HEK293 (cell line): Measurements from ENCODE around the gene CPN2.
A peak's percentile ranks its signal among the peaks of the same experiment; 100 is the strongest.

Experiments used
- CTCF ChIA-PET: fragments of 350-600 bp; formaldehyde crosslinking; extraction: SDS; loops from one replicate; lab custom pipeline; 2021; ENCODE audit warnings: antibody characterized with exemption; lab: Yijun Ruan, JAX
- POLR2A ChIA-PET: fragments of 300-600 bp; formaldehyde crosslinking; extraction: SDS; loops from one replicate; lab custom pipeline; 2020; ENCODE audit warnings: antibody characterized with exemption, inconsistent platforms; lab: Yijun Ruan, JAX
- H3K27ac ChIP-seq: fragments of 200-500 bp; sonication (Bioruptor generic); 2 replicates; pipeline ENCODE4 v1.5.1; 2014; ENCODE audit warnings: low read depth, low read length, control low read depth, inconsistent platforms; ENCODE audit errors: extremely low read depth
- H3K36me3 ChIP-seq, 2 experiments: fragments of 200-500 bp in 1 of 2; sonication (Bioruptor generic) in 1 of 2; 1 replicate in 1 of 2; 2 replicates in 1 of 2; pipeline ENCODE4 v1.5.1; 2014 to 2017; ENCODE audit warnings: inconsistent platforms in 2 of 2, low read length in 2 of 2; ENCODE audit not compliant: control insufficient read depth in 2 of 2, insufficient read depth in 1 of 2
- H3K4me1 ChIP-seq: fragments of 200-500 bp; sonication (Bioruptor generic); 2 replicates; pipeline ENCODE4 v1.5.1; 2014; ENCODE audit warnings: mild to moderate bottlenecking, low read length, inconsistent platforms; ENCODE audit not compliant: control insufficient read depth, insufficient read depth
- H3K4me3 ChIP-seq: 2 replicates; pipeline ENCODE4 v1.5.1; 2011; ENCODE audit warnings: low read depth, mild to moderate bottlenecking, control low read depth, low read length, moderate library complexity
- H3K9me3 ChIP-seq: fragments of 200-500 bp; sonication (Bioruptor generic); 2 replicates; pipeline ENCODE4 v1.5.1; 2014; ENCODE audit warnings: low read depth, low read length, inconsistent platforms; ENCODE audit not compliant: control insufficient read depth, insufficient read depth
- EGR2 ChIP-seq: fragments of 450-650 bp; formaldehyde crosslinking; IDR thresholded peaks from 2 replicates; pipeline ENCODE4 v1.5.1; 2016; ENCODE audit warnings: low read depth, missing biosample characterization, missing genetic modification characterization
- GLIS1 ChIP-seq: fragments of 450-650 bp; formaldehyde crosslinking; IDR thresholded peaks from 2 replicates; pipeline ENCODE4 v1.5.1; 2016; ENCODE audit warnings: missing biosample characterization, missing genetic modification characterization
- KLF9 ChIP-seq: fragments of 450-650 bp; formaldehyde crosslinking; IDR thresholded peaks from 2 replicates; pipeline ENCODE4 v1.5.1; 2016; ENCODE audit warnings: missing biosample characterization, missing genetic modification characterization, low read depth
- OVOL3 ChIP-seq: fragments of 450-650 bp; formaldehyde crosslinking; IDR thresholded peaks from 2 replicates; pipeline ENCODE4 v1.5.1; 2016; ENCODE audit warnings: missing biosample characterization, missing genetic modification characterization
- RBAK ChIP-seq: fragments of 450-650 bp; formaldehyde crosslinking; IDR thresholded peaks from 2 replicates; pipeline ENCODE4 v1.5.1; 2016; ENCODE audit warnings: missing biosample characterization, missing genetic modification characterization
- YY2 ChIP-seq: fragments of 450-650 bp; formaldehyde crosslinking; IDR thresholded peaks from 2 replicates; pipeline ENCODE4 v1.5.1; 2016; ENCODE audit warnings: missing biosample characterization, missing genetic modification characterization
- ZBTB17 ChIP-seq: fragments of 450-650 bp; formaldehyde crosslinking; IDR thresholded peaks from 2 replicates; pipeline ENCODE4 v1.5.1; 2016; ENCODE audit warnings: missing biosample characterization, missing genetic modification characterization
- ZBTB7A ChIP-seq: fragments of 450-650 bp; formaldehyde crosslinking; IDR thresholded peaks from 2 replicates; pipeline ENCODE4 v1.5.1; 2016; ENCODE audit warnings: low read depth, missing biosample characterization, missing genetic modification characterization
- ZFHX2 ChIP-seq: fragments of 450-650 bp; formaldehyde crosslinking; conservative IDR thresholded peaks from 2 replicates; pipeline ENCODE4 v1.5.1; 2016; ENCODE audit warnings: missing biosample characterization, missing genetic modification characterization
- ZFP69B ChIP-seq: fragments of 450-650 bp; formaldehyde crosslinking; IDR thresholded peaks from 2 replicates; pipeline ENCODE4 v1.5.1; 2016; ENCODE audit warnings: missing biosample characterization, missing genetic modification characterization
- ZNF138 ChIP-seq: fragments of 450-650 bp; formaldehyde crosslinking; IDR thresholded peaks from 2 replicates; pipeline ENCODE4 v1.5.1; 2016; ENCODE audit warnings: missing biosample characterization, missing genetic modification characterization, borderline replicate concordance
- ZNF146 ChIP-seq: fragments of 450-650 bp; formaldehyde crosslinking; IDR thresholded peaks from 2 replicates; pipeline ENCODE4 v1.5.1; 2016; ENCODE audit warnings: missing biosample characterization, missing genetic modification characterization
- ZNF175 ChIP-seq: fragments of 450-650 bp; formaldehyde crosslinking; IDR thresholded peaks from 2 replicates; pipeline ENCODE4 v1.5.1; 2016; ENCODE audit warnings: missing biosample characterization, missing genetic modification characterization
- ZNF214 ChIP-seq: fragments of 450-650 bp; formaldehyde crosslinking; IDR thresholded peaks from 2 replicates; pipeline ENCODE4 v1.5.1; 2017; ENCODE audit warnings: missing biosample characterization, mild to moderate bottlenecking, missing genetic modification characterization, borderline replicate concordance
- ZNF350 ChIP-seq: fragments of 450-650 bp; formaldehyde crosslinking; IDR thresholded peaks from 2 replicates; pipeline ENCODE4 v1.5.0; 2017; ENCODE audit warnings: missing biosample characterization, mild to moderate bottlenecking, missing genetic modification characterization
- ZNF473 ChIP-seq: fragments of 450-650 bp; formaldehyde crosslinking; IDR thresholded peaks from 2 replicates; pipeline ENCODE4 v1.5.1; 2017; ENCODE audit warnings: missing biosample characterization, missing genetic modification characterization
- ZNF558 ChIP-seq: fragments of 450-650 bp; formaldehyde crosslinking; IDR thresholded peaks from 2 replicates; pipeline ENCODE4 v1.5.1; 2016; ENCODE audit warnings: missing biosample characterization, missing genetic modification characterization
- ZNF561 ChIP-seq: fragments of 450-650 bp; IDR thresholded peaks from 2 replicates; pipeline ENCODE4 v1.5.1; 2018; ENCODE audit warnings: missing biosample characterization, missing genetic modification characterization, borderline replicate concordance
- ZNF600 ChIP-seq: fragments of 450-650 bp; formaldehyde crosslinking; IDR thresholded peaks from 2 replicates; pipeline ENCODE4 v1.5.1; 2016; ENCODE audit warnings: missing biosample characterization, missing genetic modification characterization
- ZNF610 ChIP-seq: fragments of 450-650 bp; formaldehyde crosslinking; IDR thresholded peaks from 2 replicates; pipeline ENCODE4 v1.5.1; 2016; ENCODE audit warnings: missing biosample characterization, missing genetic modification characterization, borderline replicate concordance
- ZNF621 ChIP-seq: fragments of 450-650 bp; formaldehyde crosslinking; IDR thresholded peaks from 2 replicates; pipeline ENCODE4 v1.5.1; 2017; ENCODE audit warnings: missing biosample characterization, missing genetic modification characterization
- ZNF626 ChIP-seq: fragments of 450-650 bp; sonication (Bioruptor Pico); formaldehyde crosslinking; IDR thresholded peaks from 2 replicates; pipeline ENCODE4 v1.5.1; 2018; ENCODE audit warnings: missing biosample characterization, missing genetic modification characterization, inconsistent platforms
- ZNF629 ChIP-seq: fragments of 450-650 bp; formaldehyde crosslinking; IDR thresholded peaks from 2 replicates; pipeline ENCODE4 v1.5.1; 2017; ENCODE audit warnings: missing biosample characterization, missing genetic modification characterization
- ZNF654 ChIP-seq: fragments of 450-650 bp; formaldehyde crosslinking; IDR thresholded peaks from 2 replicates; pipeline ENCODE4 v1.5.1; 2016; ENCODE audit warnings: low read depth, missing biosample characterization, missing genetic modification characterization
- ZNF701 ChIP-seq: fragments of 450-650 bp; formaldehyde crosslinking; IDR thresholded peaks from 2 replicates; pipeline ENCODE4 v1.5.1; 2016; ENCODE audit warnings: missing biosample characterization, missing genetic modification characterization
- ZNF76 ChIP-seq: fragments of 450-650 bp; formaldehyde crosslinking; IDR thresholded peaks from 2 replicates; pipeline ENCODE4; 2016; ENCODE audit warnings: low read depth, missing biosample characterization, missing genetic modification characterization, borderline replicate concordance
- ZNF768 ChIP-seq: fragments of 450-650 bp; formaldehyde crosslinking; IDR thresholded peaks from 2 replicates; pipeline ENCODE4 v1.5.1; 2018; ENCODE audit warnings: missing biosample characterization, mild to moderate bottlenecking, missing genetic modification characterization
- ZNF791 ChIP-seq: fragments of 450-650 bp; formaldehyde crosslinking; IDR thresholded peaks from 2 replicates; pipeline ENCODE4 v1.5.1; 2016; ENCODE audit warnings: missing biosample characterization, missing genetic modification characterization
- ZSCAN30 ChIP-seq: fragments of 450-650 bp; IDR thresholded peaks from 2 replicates; pipeline ENCODE4 v1.5.1; 2018; ENCODE audit warnings: missing biosample characterization, mild to moderate bottlenecking, missing genetic modification characterization, moderate library complexity
- TF ChIP-seq, protein P1 (sequence below): fragments of 450-650 bp; formaldehyde crosslinking; IDR thresholded peaks from 2 replicates; pipeline ENCODE4 v1.5.1; 2016; ENCODE audit warnings: missing biosample characterization, missing genetic modification characterization
- TF ChIP-seq, protein P2 (sequence below): fragments of 450-650 bp; formaldehyde crosslinking; IDR thresholded peaks from 2 replicates; pipeline ENCODE4 v1.5.1; 2016; ENCODE audit warnings: missing biosample characterization, missing genetic modification characterization
- TF ChIP-seq, protein P3 (sequence below): fragments of 450-650 bp; formaldehyde crosslinking; IDR thresholded peaks from 2 replicates; pipeline ENCODE4 v1.5.1; 2017; ENCODE audit warnings: missing biosample characterization, missing genetic modification characterization
- TF ChIP-seq, protein P4 (sequence below): fragments of 450-650 bp; formaldehyde crosslinking; IDR thresholded peaks from 2 replicates; pipeline ENCODE4 v1.5.1; 2016; ENCODE audit warnings: missing biosample characterization, missing genetic modification characterization

CPN2 gene

DNA sequence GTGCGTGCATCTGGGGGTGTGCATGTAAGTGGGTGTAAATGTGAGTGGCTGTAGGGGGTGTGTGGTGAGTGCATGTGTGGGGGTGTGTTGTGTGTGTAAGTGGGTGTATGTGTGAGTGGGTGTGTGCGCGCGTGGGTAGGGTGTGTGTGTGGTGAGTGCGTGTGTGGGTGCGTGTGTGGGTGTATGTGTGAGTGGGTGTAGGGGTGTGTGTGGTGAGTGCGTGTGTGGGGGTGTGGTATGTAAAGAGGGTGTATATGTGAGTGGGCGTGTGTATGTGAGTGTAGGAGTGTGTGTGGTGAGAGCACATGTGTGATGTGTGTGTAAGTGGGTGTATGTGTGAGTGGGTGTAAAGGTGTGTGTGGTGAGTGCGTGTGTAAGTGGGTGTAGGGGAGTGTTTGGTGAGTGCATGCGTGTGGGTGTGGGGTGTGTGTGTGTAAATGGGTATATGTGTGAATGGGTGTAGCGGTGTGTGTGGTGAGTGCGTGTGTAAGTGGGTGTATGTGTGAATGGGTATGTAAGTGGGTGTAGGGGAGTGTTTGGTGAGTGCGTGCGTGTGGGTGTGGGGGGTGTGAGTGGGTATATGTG is 916 bp upstream of the CPN2 start:
- no peak overlapping the region for H3K27ac ChIP-seq
- ChIA-PET CTCF (no interaction called here), POLR2A (no interaction called here)
- no peaks in the 10 kb centered on the region for H3K9me3 ChIP-seq
- H3K4me1 ChIP-seq, result peaks cover 4% of the 10 kb centered on the region; the same call in 1 of the 2 replicates
- no peak overlapping the region for H3K4me3 ChIP-seq
- no peaks in the 10 kb centered on the region for H3K36me3 ChIP-seq
- TF ChIP-seq ZNF629 (tag by site-specific recombination) (no peak), ZNF701 (no peak), ZNF621 (tag by site-specific recombination) (no peak), ZNF561 (tag by site-specific recombination) (no peak), ZNF626 (no peak), OVOL3 (tag by site-specific recombination) (no peak), ZNF791 (tag by site-specific recombination) (0 out of 2 replicates have a peak, but pooled peaks have one; percentile 32), ZNF350 (no peak), EGR2 (tag by site-specific recombination) (peak; percentile 99), RBAK (tag by site-specific recombination) (no peak), ZNF76 (no peak), ZNF146 (tag by site-specific recombination) (0 out of 2 replicates have a peak, but pooled peaks have one; percentile 2), ZBTB17 (tag by site-specific recombination) (no peak), ZSCAN30 (tag by site-specific recombination) (no peak), YY2 (no peak), ZNF600 (no peak), ZFHX2 (tag by site-specific recombination) (peak; percentile 100), GLIS1 (tag by site-specific recombination) (no peak), ZNF768 (no peak), ZNF138 (tag by site-specific recombination) (no peak), KLF9 (tag by site-specific recombination) (peak; percentile 66), ZNF473 (tag by site-specific recombination) (peak; percentile 88), ZNF654 (tag by site-specific recombination) (no peak), ZNF558 (tag by site-specific recombination) (no peak), ZFP69B (tag by site-specific recombination) (no peak), ZBTB7A (tag by site-specific recombination) (0 out of 2 replicates have a peak, but pooled peaks have one; percentile 18), ZNF610 (tag by site-specific recombination) (no peak), ZNF175 (tag by site-specific recombination) (peak; percentile 63; the same call in 1 of the 2 replicates), ZNF214 (tag by site-specific recombination) (no peak)
- TF ChIP-seq, protein P1, sequence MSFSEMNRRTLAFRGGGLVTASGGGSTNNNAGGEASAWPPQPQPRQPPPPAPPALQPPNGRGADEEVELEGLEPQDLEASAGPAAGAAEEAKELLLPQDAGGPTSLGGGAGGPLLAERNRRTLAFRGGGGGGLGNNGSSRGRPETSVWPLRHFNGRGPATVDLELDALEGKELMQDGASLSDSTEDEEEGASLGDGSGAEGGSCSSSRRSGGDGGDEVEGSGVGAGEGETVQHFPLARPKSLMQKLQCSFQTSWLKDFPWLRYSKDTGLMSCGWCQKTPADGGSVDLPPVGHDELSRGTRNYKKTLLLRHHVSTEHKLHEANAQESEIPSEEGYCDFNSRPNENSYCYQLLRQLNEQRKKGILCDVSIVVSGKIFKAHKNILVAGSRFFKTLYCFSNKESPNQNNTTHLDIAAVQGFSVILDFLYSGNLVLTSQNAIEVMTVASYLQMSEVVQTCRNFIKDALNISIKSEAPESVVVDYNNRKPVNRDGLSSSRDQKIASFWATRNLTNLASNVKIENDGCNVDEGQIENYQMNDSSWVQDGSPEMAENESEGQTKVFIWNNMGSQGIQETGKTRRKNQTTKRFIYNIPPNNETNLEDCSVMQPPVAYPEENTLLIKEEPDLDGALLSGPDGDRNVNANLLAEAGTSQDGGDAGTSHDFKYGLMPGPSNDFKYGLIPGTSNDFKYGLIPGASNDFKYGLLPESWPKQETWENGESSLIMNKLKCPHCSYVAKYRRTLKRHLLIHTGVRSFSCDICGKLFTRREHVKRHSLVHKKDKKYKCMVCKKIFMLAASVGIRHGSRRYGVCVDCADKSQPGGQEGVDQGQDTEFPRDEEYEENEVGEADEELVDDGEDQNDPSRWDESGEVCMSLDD, result peak; percentile 16; the same call in 1 of the 2 replicates
- TF ChIP-seq, protein P2, sequence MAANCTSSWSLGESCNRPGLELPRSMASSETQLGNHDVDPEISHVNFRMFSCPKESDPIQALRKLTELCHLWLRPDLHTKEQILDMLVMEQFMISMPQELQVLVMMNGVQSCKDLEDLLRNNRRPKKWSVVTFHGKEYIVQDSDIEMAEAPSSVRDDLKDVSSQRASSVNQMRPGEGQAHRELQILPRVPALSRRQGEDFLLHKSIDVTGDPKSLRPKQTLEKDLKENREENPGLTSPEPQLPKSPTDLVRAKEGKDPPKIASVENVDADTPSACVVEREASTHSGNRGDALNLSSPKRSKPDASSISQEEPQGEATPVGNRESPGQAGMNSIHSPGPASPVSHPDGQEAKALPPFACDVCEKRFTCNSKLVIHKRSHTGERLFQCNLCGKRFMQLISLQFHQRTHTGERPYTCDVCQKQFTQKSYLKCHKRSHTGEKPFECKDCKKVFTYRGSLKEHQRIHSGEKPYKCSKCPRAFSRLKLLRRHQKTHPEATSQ (tag by site-specific recombination), result 0 out of 2 replicates have a peak, but pooled peaks have one; percentile 22
- TF ChIP-seq, protein P3, sequence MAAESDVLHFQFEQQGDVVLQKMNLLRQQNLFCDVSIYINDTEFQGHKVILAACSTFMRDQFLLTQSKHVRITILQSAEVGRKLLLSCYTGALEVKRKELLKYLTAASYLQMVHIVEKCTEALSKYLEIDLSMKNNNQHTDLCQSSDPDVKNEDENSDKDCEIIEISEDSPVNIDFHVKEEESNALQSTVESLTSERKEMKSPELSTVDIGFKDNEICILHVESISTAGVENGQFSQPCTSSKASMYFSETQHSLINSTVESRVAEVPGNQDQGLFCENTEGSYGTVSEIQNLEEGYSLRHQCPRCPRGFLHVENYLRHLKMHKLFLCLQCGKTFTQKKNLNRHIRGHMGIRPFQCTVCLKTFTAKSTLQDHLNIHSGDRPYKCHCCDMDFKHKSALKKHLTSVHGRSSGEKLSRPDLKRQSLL, result no peak; the same call in 1 of the 2 replicates
- TF ChIP-seq, protein P4, sequence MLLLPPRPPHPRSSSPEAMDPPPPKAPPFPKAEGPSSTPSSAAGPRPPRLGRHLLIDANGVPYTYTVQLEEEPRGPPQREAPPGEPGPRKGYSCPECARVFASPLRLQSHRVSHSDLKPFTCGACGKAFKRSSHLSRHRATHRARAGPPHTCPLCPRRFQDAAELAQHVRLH (tag by site-specific recombination), result no peak
